ENCODE results near the gene ECPAS.
"Not testable (repeated sequence)": the region's sequence is repeated elsewhere in the genome, so short reads cannot be mapped to it uniquely, and the experiment has no call there.

ECPAS gene

DNA sequence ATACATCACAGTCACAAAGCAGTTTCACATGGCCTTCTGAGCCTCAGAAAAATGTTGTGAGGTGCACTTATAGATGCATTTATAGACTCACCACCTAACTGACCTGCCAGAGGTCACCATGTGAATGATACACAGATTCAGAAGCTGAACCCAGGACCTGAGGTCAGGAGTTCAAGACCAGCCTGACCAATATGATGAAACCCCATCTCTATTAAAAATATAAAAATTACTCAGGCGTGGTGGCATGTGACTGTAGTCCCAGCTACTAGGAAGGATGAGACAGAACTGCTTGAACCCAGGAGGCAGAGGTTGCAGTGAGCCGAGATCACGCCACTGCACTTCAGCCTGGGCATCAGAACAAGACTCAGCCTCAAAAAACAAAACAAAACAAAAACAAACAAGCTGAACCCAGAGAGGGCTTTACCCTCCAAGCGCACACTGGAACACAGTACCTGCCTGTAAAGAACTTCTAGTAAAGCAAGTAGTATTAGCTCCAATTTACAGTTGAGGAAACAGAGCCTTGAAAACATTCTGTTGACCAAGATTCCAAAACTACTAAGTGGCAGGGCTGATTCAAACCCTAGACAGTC, 16.3 kb downstream of the ECPAS start:
- DNase-seq (ENCODE audit: low read depth in 2 of 2), result no peak

DNA sequence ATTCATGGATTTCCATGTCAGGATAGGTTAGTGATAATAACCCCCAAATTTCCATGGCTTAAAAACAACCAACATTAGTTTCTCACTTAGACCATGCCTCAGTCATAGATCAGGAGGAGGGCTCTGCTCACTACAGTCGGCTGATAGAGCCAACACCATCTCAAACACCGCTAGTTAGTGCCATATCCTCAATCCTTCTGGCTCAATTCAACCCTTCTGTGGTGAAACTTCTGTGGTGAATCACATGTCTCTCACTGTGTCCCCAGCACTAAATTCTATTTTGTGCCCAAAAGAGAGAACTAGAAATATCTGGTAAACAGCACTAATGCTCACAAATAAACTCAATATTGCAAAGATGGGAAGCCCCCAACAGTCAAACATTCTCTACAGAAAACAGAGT, 21.1 kb downstream of the ECPAS start:
- DNase-seq (ENCODE audit: low read depth in 2 of 2), result no peak

DNA sequence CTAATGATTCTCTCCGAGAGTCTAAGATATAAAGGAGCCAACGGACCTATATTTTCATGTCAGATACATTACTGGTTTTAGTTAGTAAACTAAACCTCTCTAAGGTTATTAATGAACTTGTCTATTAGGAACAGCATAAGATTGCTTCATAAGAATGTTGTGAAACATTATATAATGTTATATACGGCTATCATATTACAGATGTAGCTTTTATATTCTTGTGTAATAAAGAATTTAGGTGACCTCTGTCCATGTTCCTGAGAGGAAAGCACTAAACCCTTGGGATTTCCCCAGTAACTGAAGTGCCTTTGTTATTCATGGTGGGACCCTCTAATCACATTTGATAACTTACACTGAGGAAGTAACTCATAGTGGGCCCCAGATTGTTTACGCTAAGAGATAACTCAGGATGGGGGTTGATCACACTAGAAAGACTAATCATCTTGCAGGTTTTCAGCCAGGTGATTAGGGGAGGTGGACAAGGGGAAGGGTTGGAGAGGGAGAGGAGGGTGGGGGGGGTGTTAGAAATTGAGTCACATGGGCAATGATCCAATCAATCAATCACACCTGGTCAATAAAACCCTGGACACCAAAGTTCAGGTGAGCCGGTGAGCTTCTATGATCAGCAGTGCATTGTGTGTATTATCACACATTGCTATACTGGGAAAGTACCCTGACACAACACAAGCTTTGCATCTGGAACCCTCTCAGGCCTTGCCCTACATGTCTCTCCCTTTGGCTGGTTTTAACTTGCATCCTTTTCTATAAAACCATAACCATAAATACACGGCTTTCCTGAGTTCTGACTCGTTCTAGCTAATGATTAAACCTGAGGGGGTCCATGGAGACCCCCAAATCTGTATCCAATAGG, 25.8 kb downstream of the ECPAS start:
- no peak for DNase-seq (ENCODE audit: low read depth in 2 of 2)

DNA sequence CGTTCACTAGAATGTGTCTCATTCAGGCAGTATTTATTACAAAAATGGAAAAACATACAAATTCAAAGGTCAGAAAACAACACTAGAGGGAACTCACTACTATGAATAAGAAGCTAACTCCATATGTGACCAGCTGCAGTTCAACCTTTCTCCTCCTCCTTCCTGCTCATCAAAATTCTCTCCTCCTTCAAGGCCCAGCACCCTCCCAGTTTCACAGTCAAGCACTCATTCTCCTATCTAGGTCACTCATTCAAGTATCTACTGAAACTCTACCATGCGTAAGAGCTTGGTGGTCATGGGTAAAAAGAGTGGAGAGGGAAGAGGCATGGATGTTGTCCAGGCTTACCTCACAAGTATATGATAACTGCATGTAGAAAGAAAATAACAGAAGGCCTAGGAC, 27.7 kb downstream of the ECPAS start:
- DNase-seq (ENCODE audit: low read depth in 2 of 2), result no peak

DNA sequence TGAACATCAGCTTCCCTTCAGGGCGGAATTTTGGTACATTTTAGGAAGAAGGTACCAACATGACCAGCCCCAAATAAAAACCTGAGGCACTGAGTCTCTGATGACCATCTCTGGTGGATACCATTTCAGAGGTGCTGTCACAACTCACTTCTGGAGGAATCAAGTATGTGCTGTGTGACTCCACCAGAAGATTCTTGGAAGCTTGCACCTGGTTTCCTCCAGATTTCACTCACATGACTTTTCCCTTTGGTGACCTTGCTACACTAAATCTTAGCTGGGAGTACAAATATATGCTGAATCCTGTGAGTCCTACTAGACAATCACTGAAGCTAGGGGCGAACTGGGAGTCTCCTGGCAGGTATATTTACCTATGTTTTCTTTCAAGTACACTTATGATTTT, 28.5 kb downstream of the ECPAS start:
- DNase-seq (ENCODE audit: low read depth in 2 of 2), result no peak

DNA sequence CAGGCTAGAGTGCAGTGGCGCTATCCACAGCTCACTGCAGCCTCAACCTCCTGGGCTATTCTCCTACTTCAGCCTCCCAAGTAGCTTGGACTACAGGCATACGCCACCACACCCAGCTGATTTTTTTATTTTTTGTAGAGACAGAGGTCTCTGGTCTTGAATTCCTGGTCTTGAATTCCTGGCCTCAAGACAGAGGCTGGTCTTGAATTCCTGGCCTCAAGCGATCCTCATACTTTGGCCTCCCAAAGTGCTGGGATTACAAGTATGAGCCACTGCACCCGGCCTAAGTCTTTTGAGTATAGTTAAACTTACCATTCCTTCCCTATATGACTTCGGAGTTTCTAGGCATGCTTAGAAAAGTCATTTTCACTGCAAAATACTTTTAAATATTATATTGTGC, 29.4 kb downstream of the ECPAS start:
- DNase-seq (ENCODE audit: low read depth in 2 of 2), result no peak

DNA sequence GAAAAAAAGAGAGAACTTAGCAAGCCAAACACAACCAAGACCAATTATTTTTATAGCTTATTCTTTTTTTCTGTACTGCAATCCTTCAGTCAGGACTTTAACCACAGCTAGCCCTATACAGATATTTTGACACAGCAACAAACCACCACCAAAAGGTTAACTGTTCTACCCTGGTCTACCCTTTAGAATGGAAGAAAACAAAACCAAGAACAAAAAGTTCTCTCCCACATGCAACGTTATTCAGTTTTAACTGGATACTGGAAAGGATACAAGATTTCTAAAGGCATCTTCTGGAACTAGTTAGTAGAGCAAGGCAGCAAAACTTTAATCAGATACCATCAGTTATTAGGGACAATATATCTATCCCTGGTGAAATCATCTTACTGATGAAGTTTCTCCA, 32.6 kb downstream of the ECPAS start:
- DNase-seq (ENCODE audit: low read depth in 2 of 2), result no peak

DNA sequence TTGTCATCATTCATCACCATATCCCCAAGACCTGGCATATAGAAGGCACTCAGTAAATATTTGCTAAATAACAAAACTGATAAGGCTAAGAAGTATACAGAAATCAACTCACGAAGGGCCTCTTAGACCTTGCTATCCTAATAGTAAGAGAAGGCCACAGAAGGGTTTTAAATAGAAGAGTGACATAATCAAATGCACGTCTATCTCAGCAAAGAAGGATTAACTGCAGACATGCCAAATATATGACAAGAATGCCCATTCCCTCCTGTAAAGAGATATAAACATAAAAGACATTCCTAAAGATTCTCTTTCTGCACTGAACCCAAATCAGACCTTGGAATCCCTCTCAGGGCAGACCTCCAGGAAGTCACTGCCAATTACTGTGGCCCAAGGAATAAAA, 34.1 kb downstream of the ECPAS start:
- DNase-seq (ENCODE audit: low read depth in 2 of 2), result no peak

DNA sequence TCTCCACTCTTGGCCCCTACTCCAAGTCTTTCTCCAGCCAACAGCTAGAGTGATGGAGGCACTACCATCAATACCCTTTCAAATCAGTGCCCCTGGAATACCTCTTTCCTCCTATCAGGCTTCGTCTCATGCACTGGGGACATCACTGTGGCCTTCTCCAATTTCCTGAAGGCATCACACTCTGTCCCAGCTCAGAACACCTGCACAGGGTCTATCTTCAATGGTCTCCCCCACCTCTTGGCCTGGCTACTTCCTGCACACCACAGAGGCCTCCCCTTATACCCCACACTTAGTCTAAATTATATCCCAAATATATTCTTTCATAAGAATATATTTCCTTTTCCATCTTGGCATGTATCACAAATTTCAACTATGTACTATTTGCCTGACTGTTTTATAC, 34.5 kb downstream of the ECPAS start:
- DNase-seq (ENCODE audit: low read depth in 2 of 2), result no peak

DNA sequence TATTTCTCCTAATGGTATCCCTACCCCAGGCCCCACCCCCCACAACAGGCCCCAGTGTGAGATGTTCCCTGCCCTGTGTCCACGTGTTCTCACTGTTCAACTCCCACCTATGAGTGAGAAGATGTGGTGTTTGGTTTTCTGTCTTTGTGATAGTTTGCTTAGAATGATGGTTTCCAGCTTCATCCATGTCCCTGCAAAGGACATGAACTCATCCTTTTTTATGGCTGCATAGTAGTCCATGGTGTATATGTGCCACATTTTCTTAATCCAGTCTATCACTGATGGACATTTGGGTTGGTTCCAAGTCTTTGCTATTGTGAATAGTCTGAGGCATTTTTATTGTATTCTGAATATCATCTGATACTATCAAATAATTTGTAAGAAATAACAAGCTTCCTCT, 38.4 kb downstream of the ECPAS start:
- DNase-seq (ENCODE audit: low read depth in 2 of 2), result not testable (repeated sequence)

DNA sequence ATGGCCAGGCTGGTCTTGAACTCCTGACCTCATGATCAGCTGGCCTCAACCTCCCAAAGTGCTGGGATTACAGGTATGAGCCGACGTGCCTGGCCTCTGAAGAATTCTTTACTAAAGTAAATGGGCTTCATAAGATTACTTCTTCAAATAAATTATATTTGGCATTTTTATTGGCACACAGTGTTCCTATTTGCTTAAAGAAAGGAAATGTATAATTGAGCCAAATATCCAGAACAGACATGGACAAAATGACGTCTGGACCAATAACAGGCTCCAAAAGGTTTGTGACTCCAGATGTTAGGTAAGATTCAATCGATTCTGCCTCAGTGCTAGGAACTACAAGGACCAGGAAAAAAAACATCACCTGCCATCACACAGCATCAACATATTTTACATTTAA, 40.7 kb downstream of the ECPAS start:
- no peak for DNase-seq (ENCODE audit: low read depth in 2 of 2)

DNA sequence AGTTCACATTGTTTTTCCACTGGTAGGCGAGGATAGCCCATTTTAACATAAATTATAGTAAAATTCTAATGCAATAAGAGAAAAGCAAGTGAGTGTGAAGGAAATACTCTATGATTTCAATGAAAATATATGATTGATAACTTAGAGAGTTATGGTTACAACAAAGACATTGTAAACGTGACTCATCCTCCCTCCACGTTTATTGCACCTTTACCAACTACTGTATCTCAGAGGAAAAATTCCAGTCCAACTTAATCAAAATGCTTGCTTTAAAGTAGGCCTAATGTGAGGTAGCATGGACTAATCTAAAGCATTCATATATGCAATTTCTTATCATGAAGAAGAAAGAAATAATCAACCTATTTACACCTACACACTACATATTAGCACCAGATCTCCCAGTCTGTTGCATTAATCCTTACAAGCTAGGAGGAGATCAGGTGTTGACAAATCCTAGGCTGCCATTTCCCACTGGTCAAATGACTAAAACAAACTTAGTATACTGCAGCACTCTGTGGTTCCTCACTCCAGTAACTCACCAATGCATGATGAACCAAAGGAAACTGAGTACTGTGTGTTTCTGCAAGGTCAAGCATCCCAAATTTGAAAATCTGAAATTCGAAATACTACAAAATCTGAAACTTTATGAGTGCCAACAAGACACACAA, 41.7 kb downstream of the ECPAS start:
- DNase-seq (ENCODE audit: low read depth in 2 of 2), result no peak

DNA sequence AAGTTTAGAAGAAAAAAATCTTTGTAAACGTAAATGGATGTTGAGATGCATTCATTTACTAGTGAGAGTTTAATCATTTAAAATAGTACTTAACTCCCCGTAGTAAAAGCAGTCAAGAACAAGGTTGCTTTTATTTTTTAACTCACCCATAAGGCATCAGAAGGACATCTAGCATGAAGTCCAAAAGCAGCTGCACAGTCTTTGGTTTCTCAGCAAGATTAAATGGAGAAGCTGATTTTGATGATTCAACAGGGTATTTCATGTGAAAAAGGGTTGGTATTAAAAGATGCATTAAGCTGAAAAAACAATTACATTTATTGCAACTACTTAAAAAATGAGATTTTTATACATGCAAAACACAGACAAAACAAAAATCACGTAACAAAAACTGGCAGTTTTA, 44.0 kb downstream of the ECPAS start:
- no peak for DNase-seq (ENCODE audit: low read depth in 2 of 2)

DNA sequence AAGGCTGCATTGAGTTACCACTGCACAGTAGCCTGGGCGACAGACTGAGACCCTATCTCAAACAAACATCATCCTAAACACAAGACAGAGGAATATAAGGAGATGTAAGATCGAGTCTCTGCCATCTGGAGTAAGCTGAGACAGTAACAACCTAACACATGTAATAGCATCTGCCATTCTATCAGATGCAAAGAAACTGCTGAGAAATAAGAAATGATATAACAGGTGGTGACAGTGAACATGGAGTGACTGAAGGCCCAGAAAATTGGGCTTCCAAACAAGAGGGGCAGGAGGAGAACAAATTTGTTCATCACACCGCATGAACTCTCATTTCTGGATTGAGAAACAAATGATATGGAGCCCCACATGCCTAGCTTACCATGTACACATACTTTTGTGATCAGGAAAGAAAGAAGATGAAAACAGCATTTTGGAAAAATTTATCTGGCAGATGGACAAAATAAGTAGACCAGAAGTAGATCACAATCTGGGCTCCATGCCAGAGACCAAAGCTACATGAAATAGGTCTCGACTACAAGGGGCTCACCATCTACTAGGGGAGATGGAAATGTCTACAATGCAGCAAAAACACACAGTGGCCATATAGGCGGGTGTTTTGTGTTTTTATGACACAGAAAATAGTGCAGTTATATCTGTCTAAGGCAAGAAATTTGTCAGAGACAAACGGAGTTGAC, 45.5 kb downstream of the ECPAS start:
- DNase-seq (ENCODE audit: low read depth in 2 of 2), result no peak

DNA sequence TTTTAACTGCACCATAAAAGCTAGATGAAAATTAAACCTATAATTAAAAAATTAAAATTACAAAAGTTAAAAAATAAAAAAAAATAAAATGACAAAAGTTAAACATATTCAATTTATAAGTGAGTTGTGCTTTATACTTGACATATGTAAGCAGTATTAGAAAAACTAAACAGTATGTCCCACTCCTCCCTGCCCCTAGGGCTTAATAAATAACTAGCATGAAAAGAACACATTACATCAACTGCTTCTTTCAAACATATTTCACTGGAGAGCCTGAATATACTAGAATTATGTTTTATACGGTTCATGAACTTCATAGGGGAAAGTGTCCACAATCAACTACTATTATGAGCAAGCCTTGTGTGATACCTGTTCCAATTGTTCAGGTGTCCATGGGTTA, 47.6 kb downstream of the ECPAS start:
- no peak for DNase-seq (ENCODE audit: low read depth in 2 of 2)

DNA sequence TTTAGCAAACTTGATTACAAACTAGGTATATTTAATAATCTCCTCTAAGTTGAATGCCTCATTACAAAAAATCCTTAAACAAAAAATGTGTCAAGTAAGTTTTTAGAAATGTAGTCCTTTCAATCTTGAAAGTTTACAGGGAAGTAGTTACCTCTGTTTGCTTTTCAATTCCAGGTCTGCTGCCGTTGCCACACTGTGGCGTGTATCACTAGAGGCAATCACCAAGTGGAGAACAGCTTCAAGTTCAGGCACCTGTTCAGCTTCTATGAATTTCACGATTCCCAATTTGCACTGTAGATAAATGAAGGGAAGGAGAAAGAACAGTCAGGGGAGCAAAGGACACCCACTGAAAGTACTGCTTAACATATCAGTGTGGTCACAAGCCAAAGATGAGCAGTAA, 51.1 kb downstream of the ECPAS start:
- DNase-seq (ENCODE audit: low read depth in 2 of 2), result no peak

DNA sequence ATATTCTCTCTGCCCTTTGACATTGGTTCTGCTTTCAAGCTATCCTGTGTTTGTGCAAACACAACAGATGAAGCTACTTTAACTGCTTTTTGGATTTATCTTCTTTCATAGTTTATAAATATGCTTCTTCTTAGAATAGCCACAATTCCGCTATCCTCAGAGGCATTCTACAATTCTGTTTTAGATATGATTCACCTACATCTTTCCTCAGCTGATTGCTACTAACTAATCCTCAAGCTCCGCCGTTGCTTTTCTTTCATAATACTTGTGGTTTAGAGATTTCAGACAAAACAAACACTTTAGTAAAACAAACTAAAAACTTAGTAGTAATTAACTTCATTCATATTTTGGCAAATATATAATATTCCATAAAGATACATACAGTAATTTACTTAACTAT, 52.5 kb downstream of the ECPAS start:
- DNase-seq (ENCODE audit: low read depth in 2 of 2), result no peak

DNA sequence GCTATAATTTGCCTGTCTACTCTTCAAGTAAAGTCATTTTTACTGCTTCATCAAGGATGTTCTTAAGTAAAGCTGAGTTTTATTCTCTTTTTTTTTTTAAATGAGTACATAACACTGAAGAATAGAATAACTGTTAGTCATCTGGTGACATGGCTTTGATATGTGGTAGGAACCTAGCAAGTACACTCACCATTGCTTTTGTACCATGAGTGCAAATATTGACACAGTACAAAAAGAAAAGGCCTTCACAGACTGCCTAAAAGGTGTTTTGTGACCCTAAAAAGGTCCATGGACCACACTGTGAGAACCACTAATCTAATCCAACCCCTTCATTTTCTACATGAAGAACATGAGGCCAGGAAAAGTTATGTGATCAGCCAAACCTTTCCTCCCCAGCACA, 55.0 kb downstream of the ECPAS start:
- no peak for DNase-seq (ENCODE audit: low read depth in 2 of 2)

DNA sequence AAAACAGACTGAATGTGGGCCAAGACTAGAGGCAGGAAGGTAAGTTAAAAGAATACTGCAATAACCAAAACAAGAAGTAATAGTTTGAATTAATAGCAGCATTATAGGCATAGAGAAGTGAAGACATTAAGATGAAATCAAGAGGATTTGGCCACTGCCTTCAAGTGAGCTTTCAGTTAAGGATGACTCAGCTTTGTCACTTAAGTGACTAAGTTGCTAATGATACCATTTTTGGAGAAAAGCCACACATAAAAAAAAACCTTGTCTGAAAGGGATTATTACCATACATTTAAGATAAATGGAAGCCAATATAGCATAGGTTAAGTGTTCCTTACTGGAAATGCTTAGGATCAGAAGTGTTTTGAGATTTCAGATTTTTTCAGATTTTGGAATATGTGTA, 57.0 kb downstream of the ECPAS start:
- DNase-seq (ENCODE audit: low read depth in 2 of 2), result no peak

DNA sequence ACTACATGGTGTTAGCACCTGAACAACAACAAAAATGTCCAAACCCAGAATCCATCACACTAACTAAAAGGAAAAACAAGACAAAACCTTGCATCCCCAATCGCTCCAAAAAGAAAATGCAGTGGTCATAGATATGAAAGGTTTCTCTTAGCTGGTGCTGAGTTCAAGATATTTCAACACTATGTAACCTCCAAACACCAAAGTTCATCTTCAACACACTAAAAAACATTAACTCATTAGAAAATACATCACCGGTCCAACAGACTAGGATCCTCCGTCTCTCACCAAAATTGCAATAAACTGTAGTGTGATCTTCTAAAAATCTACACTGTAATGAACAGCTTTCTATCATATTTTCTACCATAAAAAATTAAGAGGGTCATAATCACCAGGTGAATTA, 60.8 kb downstream of the ECPAS start:
- DNase-seq (ENCODE audit: low read depth in 2 of 2), result no peak

DNA sequence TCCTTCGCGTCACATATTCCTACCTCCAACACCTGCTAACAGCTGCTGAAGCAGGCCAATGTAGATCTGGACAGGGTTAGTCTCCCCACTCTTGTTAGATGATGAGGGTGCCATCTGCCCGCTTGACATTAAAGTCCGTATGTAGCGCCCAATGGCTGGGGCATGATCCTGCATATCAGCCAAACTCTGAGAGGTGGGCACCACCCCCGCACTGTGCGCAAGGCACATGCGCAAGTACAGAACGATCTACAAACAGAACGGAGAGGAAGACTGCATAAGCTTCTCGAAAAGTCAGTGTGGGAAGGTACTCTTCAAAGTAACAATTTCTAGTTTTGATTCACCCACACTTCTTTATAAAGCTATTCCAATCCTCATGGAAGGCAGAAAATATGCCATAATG, 69.8 kb downstream of the ECPAS start:
- DNase-seq (ENCODE audit: low read depth in 2 of 2), result no peak

DNA sequence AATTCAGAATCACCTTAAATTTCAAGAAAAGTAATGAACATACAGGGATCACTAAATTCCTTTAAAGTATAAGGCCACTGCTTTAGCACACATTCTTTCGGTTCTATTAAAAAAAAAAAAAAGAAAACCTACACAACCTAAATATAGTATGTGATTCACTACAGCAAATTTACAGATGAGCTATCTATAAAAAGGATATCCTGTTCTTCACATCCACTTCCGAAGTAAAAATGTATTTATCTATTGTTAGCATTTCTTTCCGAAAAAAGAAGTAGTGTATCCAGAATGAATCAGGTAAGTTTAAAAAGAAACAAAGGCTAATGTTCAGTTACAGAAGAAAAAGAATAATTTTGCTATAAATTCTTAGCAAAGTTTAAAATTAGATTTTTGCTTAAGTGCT, 70.2 kb downstream of the ECPAS start:
- DNase-seq (ENCODE audit: low read depth in 2 of 2), result no peak

DNA sequence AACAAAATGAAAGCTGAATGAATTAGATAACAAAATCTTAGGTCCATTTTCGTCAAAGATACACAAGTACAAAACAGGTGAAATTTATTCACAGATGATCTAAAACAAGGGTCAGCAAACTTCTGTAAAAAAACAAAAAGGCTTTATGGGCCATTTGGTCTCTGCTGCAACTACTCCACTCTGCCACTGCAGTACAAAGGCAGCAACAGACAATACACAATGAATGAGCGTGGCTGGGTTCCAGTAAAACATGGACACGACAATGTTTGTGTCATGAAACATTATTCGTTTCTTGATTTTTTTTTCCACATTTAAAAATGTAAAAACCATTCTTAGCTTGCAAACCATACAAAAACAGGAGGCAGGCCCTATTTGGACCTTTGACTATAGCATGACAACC, 71.9 kb downstream of the ECPAS start:
- DNase-seq (ENCODE audit: low read depth in 2 of 2), result no peak
